NB4 (cell line): ENCODE measurements around the gene NGFR.

Experiments used
- MAX ChIP-seq: IDR thresholded peaks from 2 replicates; pipeline ENCODE4 v1.6.1; 2011; ENCODE audit warnings: low read depth, low read length
- MYC ChIP-seq: IDR thresholded peaks from 2 replicates; pipeline ENCODE4 v1.6.1; 2011; ENCODE audit warnings: low read depth, low read length
- POLR2A ChIP-seq: IDR thresholded peaks from 2 replicates; pipeline ENCODE4 v1.6.1; 2011; ENCODE audit warnings: mild to moderate bottlenecking; ENCODE audit not compliant: insufficient read length; ENCODE audit errors: extremely low read depth
- TF ChIP-seq, protein P1 (sequence below): IDR thresholded peaks from one replicate; pipeline ENCODE4 v1.5.1; 2012; ENCODE audit warnings: low read depth, low read length

DNA sequence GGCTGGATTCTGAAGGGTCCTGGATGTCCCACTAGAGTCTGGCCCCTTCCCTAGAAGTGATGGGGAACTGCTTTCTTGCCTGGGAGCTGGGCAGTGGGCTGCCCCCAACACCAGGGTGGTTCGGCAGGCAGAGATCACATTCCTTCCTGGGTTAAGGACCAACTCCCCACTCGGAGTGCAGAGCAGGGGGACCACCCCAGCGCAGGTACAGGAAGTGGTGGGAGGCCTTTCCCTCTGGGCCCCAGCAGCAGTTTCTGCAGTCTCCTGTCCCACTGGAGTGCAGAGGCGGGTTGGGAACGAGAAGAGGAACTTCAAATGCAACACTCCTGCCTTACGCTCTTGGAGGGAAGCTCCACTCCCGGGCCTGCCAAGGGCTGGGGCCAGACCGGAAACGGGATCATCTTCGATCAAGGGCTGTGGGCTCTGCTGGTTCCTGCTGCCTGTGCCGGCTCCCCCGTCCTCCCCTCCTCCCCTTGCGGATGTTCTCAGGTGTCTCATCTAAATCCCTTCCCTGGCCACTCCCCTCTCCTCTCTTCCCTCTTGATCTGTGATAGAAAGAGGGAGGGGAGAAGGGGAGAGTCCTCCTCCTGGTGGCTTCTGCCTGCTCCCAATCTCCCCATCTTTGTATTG, 9.0 kb upstream of the NGFR start:
- TF ChIP-seq, protein P1, sequence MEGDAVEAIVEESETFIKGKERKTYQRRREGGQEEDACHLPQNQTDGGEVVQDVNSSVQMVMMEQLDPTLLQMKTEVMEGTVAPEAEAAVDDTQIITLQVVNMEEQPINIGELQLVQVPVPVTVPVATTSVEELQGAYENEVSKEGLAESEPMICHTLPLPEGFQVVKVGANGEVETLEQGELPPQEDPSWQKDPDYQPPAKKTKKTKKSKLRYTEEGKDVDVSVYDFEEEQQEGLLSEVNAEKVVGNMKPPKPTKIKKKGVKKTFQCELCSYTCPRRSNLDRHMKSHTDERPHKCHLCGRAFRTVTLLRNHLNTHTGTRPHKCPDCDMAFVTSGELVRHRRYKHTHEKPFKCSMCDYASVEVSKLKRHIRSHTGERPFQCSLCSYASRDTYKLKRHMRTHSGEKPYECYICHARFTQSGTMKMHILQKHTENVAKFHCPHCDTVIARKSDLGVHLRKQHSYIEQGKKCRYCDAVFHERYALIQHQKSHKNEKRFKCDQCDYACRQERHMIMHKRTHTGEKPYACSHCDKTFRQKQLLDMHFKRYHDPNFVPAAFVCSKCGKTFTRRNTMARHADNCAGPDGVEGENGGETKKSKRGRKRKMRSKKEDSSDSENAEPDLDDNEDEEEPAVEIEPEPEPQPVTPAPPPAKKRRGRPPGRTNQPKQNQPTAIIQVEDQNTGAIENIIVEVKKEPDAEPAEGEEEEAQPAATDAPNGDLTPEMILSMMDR = no peak
- TF ChIP-seq MYC (no peak), POLR2A (no peak), MAX (no peak)
